Right atrium auricular region (tissue), 2 donors: Measurements from ENCODE around the gene RFX5. TPM values are rescaled to one million over a fixed set of nuclear protein-coding genes. Genes with fewer than 3 reads are reported as not detected.

Experiments used
- DNase-seq: peaks from one replicate; pipeline ENCODE4 v3.0.0-alpha.2; 2019; ENCODE audit warnings: low spot score
- H3K27ac ChIP-seq, 2 donors: fragments of 200-600 bp; sonication (generic); 1 replicate in 1 of 2; 2 replicates in 1 of 2; pipeline ENCODE4 v1.5.1; 2016 to 2019
- H3K27me3 ChIP-seq, 2 donors: fragments of 200-600 bp; sonication (generic); one replicate each; pipeline versions ENCODE4 v1.5.1 to v1.6.0; 2017 to 2019
- H3K36me3 ChIP-seq: fragments of 200-600 bp; sonication (generic); one replicate; pipeline ENCODE4 v1.5.1; 2016
- H3K4me1 ChIP-seq, 2 donors: fragments of 200-600 bp; sonication (generic); one replicate each; pipeline versions ENCODE4 v1.5.1 to v1.6.0; 2017 to 2019
- H3K4me3 ChIP-seq, 2 donors: fragments of 200-600 bp; sonication (generic); 1 replicate in 1 of 2; 2 replicates in 1 of 2; pipeline ENCODE4 v1.5.1; 2017 to 2019; ENCODE audit warnings: mild to moderate bottlenecking in 1 of 2, moderate library complexity in 1 of 2
- H3K9me3 ChIP-seq, 2 donors: fragments of 200-600 bp; sonication (generic); one replicate each; pipeline ENCODE4 v1.5.1; 2019
- CTCF ChIP-seq, 2 donors: fragments of 200-600 bp; sonication (generic); IDR thresholded peaks; one replicate each; pipeline ENCODE4 v1.5.1; 2019; ENCODE audit warnings: antibody characterized with exemption in 2 of 2
- total RNA-seq, 2 donors: library from RNA; depleted of rRNA; stranded (reverse); fragments of >200 nt; gene quantifications; one replicate each; pipeline ENCODE4 v1.1.0, GENCODE V29; 2016

RFX5 gene
- total RNA-seq, 2 donors from 2014 or later: 17.9 to 20.2 TPM

DNA sequence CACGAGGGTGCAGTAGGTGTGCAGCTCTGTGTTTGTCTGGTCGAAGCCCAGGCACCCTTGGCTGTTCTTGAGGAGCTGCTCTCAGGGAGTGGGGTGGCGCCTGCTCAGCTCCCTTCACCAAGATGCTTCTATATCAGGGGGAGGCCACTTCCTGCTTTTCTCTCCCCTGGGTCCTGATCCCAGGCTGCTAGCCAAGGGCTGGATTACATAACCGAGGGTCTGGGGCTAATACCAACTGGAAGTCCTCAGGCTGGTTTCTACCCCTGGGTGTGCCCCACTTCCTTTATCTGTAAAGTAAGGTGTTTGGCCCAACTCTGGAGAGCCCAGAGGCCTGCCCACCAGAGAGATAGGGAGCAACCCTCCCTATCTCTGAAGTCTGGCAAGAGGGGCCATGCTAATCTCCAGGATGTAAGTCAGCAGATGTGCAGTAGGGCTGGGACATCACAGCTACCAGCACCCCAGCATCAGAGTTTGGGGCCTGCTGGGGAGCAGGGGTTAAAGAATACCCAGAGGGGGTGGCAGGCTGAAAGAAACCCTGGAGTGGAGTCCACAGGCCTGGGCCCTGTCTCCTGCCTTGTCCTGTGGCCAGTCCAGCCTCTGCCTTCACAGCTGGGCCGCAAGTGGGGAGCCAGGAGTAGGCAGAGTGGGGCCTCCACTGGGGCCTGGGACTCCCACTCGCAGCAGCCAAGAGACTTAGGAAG, 23.3 kb upstream of the RFX5 start:
- Histone ChIP-seq H3K36me3 (peaks cover 13% of the 10 kb centered on the region), H3K4me1 (peaks cover 0 to 64% of the 10 kb centered on the region in 2 donors), H3K4me3 (no peak overlapping the region), H3K27me3 (no peaks in the 10 kb centered on the region), H3K9me3 (no peaks in the 10 kb centered on the region), H3K27ac (peak overlapping the region; percentile 78 to 79)
- peak; percentile 60 for DNase-seq
- no peak for TF ChIP-seq CTCF (IDR thresholded peaks at IDR 0.05)

- TF ChIP-seq CTCF (IDR thresholded peaks at IDR 0.05): no peak
- Histone ChIP-seq H3K27me3 (no peaks in the 10 kb centered on the region), H3K4me3 (no peak overlapping the region), H3K27ac (peak overlapping the region; percentile 78 to 79), H3K9me3 (no peaks in the 10 kb centered on the region), H3K4me1 (peaks cover 0 to 64% of the 10 kb centered on the region in 2 donors), H3K36me3 (peaks cover 17% of the 10 kb centered on the region)
- DNase-seq: no peak
Observed at GRCh38 chr1:151369621-151370048, 22.6 kb upstream of the RFX5 start.

DNA sequence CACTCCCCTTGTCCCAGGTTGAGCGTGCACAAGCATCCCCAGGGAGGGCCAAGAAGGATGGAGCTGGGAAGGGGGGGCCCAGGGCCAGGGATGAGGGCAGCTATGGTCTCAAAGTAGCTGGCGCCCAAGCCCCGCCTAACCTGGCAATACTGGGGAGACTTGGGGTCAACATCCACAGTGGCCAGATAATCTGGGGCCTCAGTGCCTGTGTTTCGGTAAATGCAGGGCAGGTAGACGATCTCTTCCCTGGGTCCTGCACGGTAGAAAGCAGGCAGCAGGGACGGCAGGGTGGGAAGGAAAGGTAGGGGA, 22.2 kb upstream of the RFX5 start:
- H3K9me3 ChIP-seq: no peaks in the 10 kb centered on the region
- TF ChIP-seq CTCF (IDR thresholded peaks at IDR 0.05): no peak
- H3K4me3 ChIP-seq: no peak overlapping the region
- H3K36me3 ChIP-seq: peaks cover 21% of the 10 kb centered on the region
- no peaks in the 10 kb centered on the region for H3K27me3 ChIP-seq
- peaks cover 0 to 64% of the 10 kb centered on the region in 2 donors for H3K4me1 ChIP-seq
- DNase-seq: no peak
- H3K27ac ChIP-seq: no peak overlapping the region

- TF ChIP-seq CTCF (IDR thresholded peaks at IDR 0.05): no peak
- Histone ChIP-seq H3K9me3 (no peaks in the 10 kb centered on the region), H3K4me1 (peaks cover 0 to 63% of the 10 kb centered on the region in 2 donors), H3K27ac (peak overlapping the region in 1 of 2 donors; percentile 76), H3K36me3 (peaks cover 25% of the 10 kb centered on the region), H3K27me3 (no peaks in the 10 kb centered on the region), H3K4me3 (no peak overlapping the region)
- no peak for DNase-seq
Observed at GRCh38 chr1:151368393-151369301, 21.6 kb upstream of the RFX5 start.

- Histone ChIP-seq H3K4me3 (no peak overlapping the region), H3K36me3 (peaks cover 25% of the 10 kb centered on the region), H3K27ac (peak overlapping the region; percentile 49 to 76), H3K4me1 (peaks cover 0 to 55% of the 10 kb centered on the region in 2 donors), H3K27me3 (no peaks in the 10 kb centered on the region), H3K9me3 (no peaks in the 10 kb centered on the region)
- no peak for DNase-seq
- no peak for TF ChIP-seq CTCF (IDR thresholded peaks at IDR 0.05)
Observed at GRCh38 chr1:151367658-151368392, 20.8 kb upstream of the RFX5 start.
